Superior temporal gyrus (tissue), 1 donor: Measurements from ENCODE around the gene PWP2.
A peak's percentile ranks its signal among the peaks of the same experiment; 100 is the strongest.
"Not testable (repeated sequence)": the region's sequence is repeated elsewhere in the genome, so short reads cannot be mapped to it uniquely, and the experiment has no call there.

ENCODE experiments used
- DNase-seq: peaks from one replicate; pipeline ENCODE4 v3.0.0-alpha.2; 2016; ENCODE audit errors: extremely low spot score

The PWP2 gene

GRCh38 chr21:44083631-44084291 is 23.4 kb upstream of the PWP2 start:
- no peak for DNase-seq

GRCh38 chr21:44084496-44085241 is 22.5 kb upstream of the PWP2 start:
- DNase-seq: no peak

- peak; percentile 94 for DNase-seq
Observed at GRCh38 chr21:44085491-44086321, 21.5 kb upstream of the PWP2 start.

GRCh38 chr21:44086636-44087425 is 20.4 kb upstream of the PWP2 start:
- DNase-seq: no peak

GRCh38 chr21:44087426-44088400 is 19.5 kb upstream of the PWP2 start:
- DNase-seq: no peak

GRCh38 chr21:44088401-44088780 is 18.8 kb upstream of the PWP2 start:
- no peak for DNase-seq

GRCh38 chr21:44089001-44089911 is 17.9 kb upstream of the PWP2 start:
- DNase-seq: no peak

GRCh38 chr21:44090325-44090724 is 16.9 kb upstream of the PWP2 start:
- no peak for DNase-seq

- peak; percentile 63 for DNase-seq
Observed at GRCh38 chr21:44092211-44092610, 15.0 kb upstream of the PWP2 start.

- DNase-seq: no peak
Observed at GRCh38 chr21:44093761-44094160, 13.4 kb upstream of the PWP2 start.

- no peak for DNase-seq
Observed at GRCh38 chr21:44094832-44095231, 12.4 kb upstream of the PWP2 start.

GRCh38 chr21:44098507-44098906 is 8.7 kb upstream of the PWP2 start:
- not testable (repeated sequence) for DNase-seq

GRCh38 chr21:44098964-44099363 is 8.2 kb upstream of the PWP2 start:
- not testable (repeated sequence) for DNase-seq

- DNase-seq: not testable (repeated sequence)
Observed at GRCh38 chr21:44107589-44107988, 390 bp downstream of the PWP2 start.

- not testable (repeated sequence) for DNase-seq
Observed at GRCh38 chr21:44113702-44114371, 6.6 kb downstream of the PWP2 start.

- DNase-seq: not testable (repeated sequence)
Observed at GRCh38 chr21:44122131-44122530, 14.9 kb downstream of the PWP2 start.

- not testable (repeated sequence) for DNase-seq
Observed at GRCh38 chr21:44127827-44128226, 20.6 kb downstream of the PWP2 start.

- not testable (repeated sequence) for DNase-seq
Observed at GRCh38 chr21:44133715-44134057, 26.5 kb downstream of the PWP2 start.

GRCh38 chr21:44134732-44135131 is 27.5 kb downstream of the PWP2 start:
- DNase-seq: not testable (repeated sequence)
